GM23248 (cell line): Measurements from ENCODE around the gene TBX19.

ENCODE experiments used
- EZH2 ChIP-seq: fragments of 200-600 bp; sonication (generic); IDR thresholded peaks from 2 replicates; pipeline ENCODE4 v1.6.1; 2018; ENCODE audit warnings: antibody characterized with exemption, mild to moderate bottlenecking; ENCODE audit not compliant: insufficient read depth, poor library complexity, severe bottlenecking
- EZH2phosphoT487 ChIP-seq: fragments of 200-600 bp; sonication (generic); IDR thresholded peaks from 2 replicates; pipeline ENCODE4 v1.6.1; 2018; ENCODE audit warnings: antibody characterized with exemption, moderate library complexity, mild to moderate bottlenecking, low read depth; ENCODE audit not compliant: insufficient read depth

DNA sequence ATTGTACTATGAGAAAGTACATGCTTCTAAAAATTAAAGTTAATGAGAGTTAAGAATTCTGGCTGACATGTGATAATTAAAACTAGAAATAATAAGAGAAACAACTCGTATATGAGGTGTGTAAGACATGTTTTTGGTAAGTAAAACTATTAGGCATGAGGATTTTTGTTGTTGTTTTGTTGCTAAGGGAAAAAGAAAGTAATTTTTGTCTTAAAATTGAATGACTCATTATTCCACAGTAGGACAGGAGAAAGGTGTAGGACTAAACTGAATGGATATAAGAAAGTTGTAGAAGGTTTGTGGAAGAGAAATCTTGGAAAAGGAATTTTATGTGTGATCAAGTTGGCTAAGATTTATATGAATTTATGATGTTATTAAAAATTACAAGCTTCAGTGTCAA lies 54.8 kb downstream of the TBX19 start:
- TF ChIP-seq EZH2 (no peak), EZH2phosphoT487 (no peak)
